Ovary (tissue), 9 donors: ENCODE data around the gene FAM161A. TPM values are rescaled to one million over a fixed set of nuclear protein-coding genes. Genes with fewer than 3 reads are reported as not detected.

ENCODE experiments used
- DNase-seq, 5 donors: peaks; one replicate each; pipeline ENCODE4 v3.0.0-alpha.2; 2019 to 2020
- H3K27ac ChIP-seq, 2 donors: fragments of 200-600 bp; one replicate each; pipeline versions ENCODE4 v1.5.1 to v1.8.0; 2019 to 2022
- H3K27me3 ChIP-seq: fragments of 200-600 bp; one replicate; pipeline ENCODE4 v1.8.0; 2022
- H3K36me3 ChIP-seq: fragments of 200-600 bp; sonication (generic); one replicate; pipeline ENCODE4 v1.5.1; 2019
- H3K4me1 ChIP-seq: one replicate; pipeline ENCODE4 v1.8.1; 2013; ENCODE audit warnings: mild to moderate bottlenecking, moderate library complexity; ENCODE audit not compliant: insufficient read depth
- H3K4me3 ChIP-seq: fragments of 200-600 bp; sonication (generic); one replicate; pipeline ENCODE4 v1.5.1; 2017
- H3K9me3 ChIP-seq, 2 donors: fragments of 200-600 bp in 1 of 2; sonication (generic) in 1 of 2; one replicate each; pipeline versions ENCODE4 v1.5.1 to v1.8.1; 2013 to 2019; ENCODE audit warnings: mild to moderate bottlenecking in 1 of 2, moderate library complexity in 1 of 2
- CTCF ChIP-seq, 3 donors: fragments of 450-650 bp in 2 of 3; fragments of 200-600 bp in 1 of 3; IDR thresholded peaks; one replicate each; pipeline versions ENCODE4 v1.5.1 to v1.8.0; 2016 to 2022; ENCODE audit warnings: antibody characterized with exemption in 3 of 3, mild to moderate bottlenecking in 1 of 3
- EP300 ChIP-seq: sonication (generic); formaldehyde crosslinking; IDR thresholded peaks from one replicate; pipeline ENCODE4 v1.6.1; 2017; ENCODE audit warnings: antibody characterized with exemption
- POLR2A ChIP-seq: fragments of 450-650 bp; IDR thresholded peaks from one replicate; pipeline ENCODE4 v1.6.1; 2017; ENCODE audit warnings: antibody characterized with exemption, mild to moderate bottlenecking, moderate library complexity
- WGBS, 3 donors: extraction: QIAGEN DNeasy Blood & Tissue Kit in 1 of 3; methylation state at CpG; one replicate each; pipeline versions ENCODE4 v1.1.5 to v1.1.7; 2013 to 2017; 5-methylcytosine and 5-hydroxymethylcytosine counted together
- intact Hi-C, 4 donors: fragments of 100-400 bp; cut with DNase I; formaldehyde crosslinking; loops; one replicate each; pipeline versions ENCODE4 v1.11.0 to v1.15.1; 2022 to 2023
- polyA plus RNA-seq, 2 donors: library from polyadenylated mRNA; stranded (reverse); fragments of 200-250 nt in 1 of 2; fragments of 350-450 nt in 1 of 2; fragmentation: Illumina TruSeq in 1 of 2; extraction: RNeasy Lipid Tissue Mini Kit (QIAGEN cat#74804) in 1 of 2; gene quantifications; one replicate each; pipeline ENCODE4 v1.2.3, GENCODE V29; 2013 to 2014
- total RNA-seq, 7 donors: library from RNA; depleted of rRNA in 2 of 7; stranded (reverse); fragments of >200 nt in 2 of 7; fragmentation: NEBNext Ultra II Directional in 3 of 7; extraction: Animal tissue kit (Norgen Biotek cat#: 25700) in 3 of 7; gene quantifications; one replicate each; pipeline versions ENCODE4 v1.1.0 to v1.2.4, GENCODE V29; 2016 to 2023
- donor health status: DM: no; HTN: no; CAD: no; lungs with moderate emphysema.
- donor health status: DM: no; HTN: no; CAD: no.
- donor health status: Bipolar disorder and iron deficiency.
- donor health status: DM: yes; HTN: yes; CAD: no.
- donor health status: DM: no; HTN: no; CAD: no.
- donor health status: DM: yes; HTN: yes; CAD: no.

Gene FAM161A
- total and polyA plus RNA-seq, 9 donors, result 4.9 to 9.4 (median 6.7) TPM

- no peak overlapping the region for H3K4me3 ChIP-seq
- no peak for TF ChIP-seq EP300
- TF ChIP-seq CTCF (IDR thresholded peaks at IDR 0.05), result peak in 1 of 3 donors; percentile 34
- WGBS, 3 donors, result 6 to 18% (median 12%) methylated on average over 19 to 20 of the region's 20 CpGs
These were observed 60.4 kb downstream of the FAM161A start for GRCh38 chr2:61793389-61793836.

GRCh38 chr2:61792355-61792890 lies 61.4 kb downstream of the FAM161A start:
- H3K27ac ChIP-seq, result no peak overlapping the region
- no peak for DNase-seq
- H3K36me3 ChIP-seq, result no peaks in the 10 kb centered on the region
- WGBS, 3 donors, result 79 to 87% (median 86%) methylated on average over 4 of the region's 4 CpGs
- no peaks in the 10 kb centered on the region for H3K9me3 ChIP-seq
- peaks cover 2% of the 10 kb centered on the region for H3K4me1 ChIP-seq
- no peak overlapping the region for H3K4me3 ChIP-seq
- no peak for TF ChIP-seq EP300
- TF ChIP-seq CTCF (IDR thresholded peaks at IDR 0.05), result no peak
- TF ChIP-seq POLR2A, result no peak
- intact Hi-C loops, result no loop called here
- no peaks in the 10 kb centered on the region for H3K27me3 ChIP-seq

More at GRCh38 chr2:61793389-61793836, 60.4 kb downstream of the FAM161A start:
- Histone ChIP-seq H3K4me1 (peaks cover 2% of the 10 kb centered on the region), H3K27ac (no peak overlapping the region), H3K36me3 (no peaks in the 10 kb centered on the region), H3K9me3 (no peaks in the 10 kb centered on the region), H3K27me3 (no peaks in the 10 kb centered on the region)
- DNase-seq, result peak; percentile 30 to 60 (median 42)
- intact Hi-C loops, result no loop called here

- 61 to 70% (median 69%) methylated on average over 8 of the region's 8 CpGs for WGBS, 3 donors
- Histone ChIP-seq H3K9me3 (no peaks in the 10 kb centered on the region), H3K27ac (no peak overlapping the region), H3K36me3 (no peaks in the 10 kb centered on the region), H3K27me3 (no peaks in the 10 kb centered on the region), H3K4me3 (no peak overlapping the region), H3K4me1 (peaks cover 2% of the 10 kb centered on the region)
- intact Hi-C loops, result no loop called here
- DNase-seq, result no peak
- TF ChIP-seq POLR2A, result no peak
- TF ChIP-seq EP300, result no peak
- TF ChIP-seq CTCF (IDR thresholded peaks at IDR 0.05), result no peak
These were observed 63.9 kb downstream of the FAM161A start for GRCh38 chr2:61789807-61790602.

GRCh38 chr2:61787941-61788563 lies 65.8 kb downstream of the FAM161A start:
- H3K4me1 ChIP-seq, result no peaks in the 10 kb centered on the region
- WGBS, 3 donors, result 86 to 94% (median 91%) methylated on average over 4 of the region's 4 CpGs
- H3K4me3 ChIP-seq, result no peak overlapping the region
- H3K27ac ChIP-seq, result no peak overlapping the region
- no peak for DNase-seq
- H3K36me3 ChIP-seq, result no peaks in the 10 kb centered on the region
- no peaks in the 10 kb centered on the region for H3K9me3 ChIP-seq
- no peaks in the 10 kb centered on the region for H3K27me3 ChIP-seq
- no peak for TF ChIP-seq CTCF (IDR thresholded peaks at IDR 0.05)
- no peak for TF ChIP-seq EP300
- TF ChIP-seq POLR2A, result no peak
- intact Hi-C loops, result no loop called here
